H4 (cell line): ENCODE data around the gene MAG. TPM values are rescaled to one million over a fixed set of nuclear protein-coding genes. Genes with fewer than 3 reads are reported as not detected.
"Not testable (repeated sequence)": the region's sequence is repeated elsewhere in the genome, so short reads cannot be mapped to it uniquely, and the experiment has no call there.

Experiments
- DNase-seq: peaks from one replicate; pipeline ENCODE4 v3.0.0-alpha.2; 2015; ENCODE audit warnings: low spot score
- total RNA-seq: library from RNA; depleted of rRNA; stranded (reverse); fragments of >200 nt; shearing (Covaris generic); gene quantifications from 2 replicates; pipeline ENCODE4 v1.2.3, GENCODE V29; 2014

MAG gene
- total RNA-seq, 1 experiment from 2014 or later, result not detected

- DNase-seq, result peak; percentile 10
These were observed 52.6 kb downstream of the MAG start for GRCh38 chr19:35344511-35345031.

DNA sequence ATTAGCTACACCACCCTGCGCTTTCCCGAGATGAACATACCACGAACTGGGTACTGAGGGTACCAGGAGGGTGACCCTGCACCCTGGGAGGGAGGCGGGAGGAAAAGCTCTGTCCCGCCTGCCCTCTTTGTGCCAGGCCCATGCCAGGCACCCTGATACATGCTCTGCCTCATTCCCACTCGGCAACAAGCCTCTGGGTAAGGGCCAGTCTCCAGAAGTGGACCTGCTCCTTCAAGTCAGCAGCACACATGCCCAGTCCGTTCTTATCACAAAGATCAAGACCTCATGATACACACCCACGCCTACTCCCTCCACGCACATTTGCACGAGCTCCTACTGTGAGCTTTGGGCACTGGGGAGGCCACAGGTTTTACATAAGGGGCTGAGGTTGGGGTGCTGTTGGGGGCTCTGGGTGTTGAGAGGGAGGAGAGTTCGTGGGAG, 53.7 kb downstream of the MAG start:
- peak; percentile 11 for DNase-seq

DNA sequence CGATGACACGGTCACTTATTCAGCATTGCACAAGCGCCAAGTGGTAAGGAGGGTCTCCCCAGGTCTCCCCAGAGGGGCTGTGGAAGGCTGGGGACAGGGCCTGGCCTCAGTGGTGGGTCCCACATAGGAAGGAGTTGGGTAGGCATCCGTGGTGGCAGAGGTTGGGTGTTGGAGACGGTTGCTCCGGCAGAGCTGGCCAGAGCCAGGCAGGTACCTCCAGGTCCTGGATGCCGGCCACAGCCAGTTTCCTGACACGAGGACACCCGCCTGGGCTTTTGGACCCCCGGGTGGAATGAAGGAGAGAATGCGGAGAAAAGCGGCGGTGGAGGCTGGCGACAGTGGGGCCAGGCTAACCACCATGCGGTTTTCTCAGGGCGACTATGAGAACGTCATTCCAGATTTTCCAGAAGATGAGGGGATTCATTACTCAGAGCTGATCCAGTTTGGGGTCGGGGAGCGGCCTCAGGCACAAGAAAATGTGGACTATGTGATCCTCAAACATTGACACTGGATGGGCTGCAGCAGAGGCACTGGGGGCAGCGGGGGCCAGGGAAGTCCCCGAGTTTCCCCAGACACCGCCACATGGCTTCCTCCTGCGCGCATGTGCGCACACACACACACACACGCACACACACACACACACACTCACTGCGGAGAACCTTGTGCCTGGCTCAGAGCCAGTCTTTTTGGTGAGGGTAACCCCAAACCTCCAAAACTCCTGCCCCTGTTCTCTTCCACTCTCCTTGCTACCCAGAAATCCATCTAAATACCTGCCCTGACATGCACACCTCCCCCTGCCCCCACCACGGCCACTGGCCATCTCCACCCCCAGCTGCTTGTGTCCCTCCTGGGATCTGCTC, 54.5 kb downstream of the MAG start:
- DNase-seq, result peak; percentile 8

GRCh38 chr19:35347171-35347929, 55.4 kb downstream of the MAG start, which contains the start of gene FFAR1:
FFAR1 (plus strand) TSS chr19:35347902; CDS start chr19:35351552, 3,650 bp downstream.
- peak; percentile 4 for DNase-seq

- DNase-seq, result peak; percentile 5
These were observed 56.0 kb downstream of the MAG start for GRCh38 chr19:35347930-35348298.

DNA sequence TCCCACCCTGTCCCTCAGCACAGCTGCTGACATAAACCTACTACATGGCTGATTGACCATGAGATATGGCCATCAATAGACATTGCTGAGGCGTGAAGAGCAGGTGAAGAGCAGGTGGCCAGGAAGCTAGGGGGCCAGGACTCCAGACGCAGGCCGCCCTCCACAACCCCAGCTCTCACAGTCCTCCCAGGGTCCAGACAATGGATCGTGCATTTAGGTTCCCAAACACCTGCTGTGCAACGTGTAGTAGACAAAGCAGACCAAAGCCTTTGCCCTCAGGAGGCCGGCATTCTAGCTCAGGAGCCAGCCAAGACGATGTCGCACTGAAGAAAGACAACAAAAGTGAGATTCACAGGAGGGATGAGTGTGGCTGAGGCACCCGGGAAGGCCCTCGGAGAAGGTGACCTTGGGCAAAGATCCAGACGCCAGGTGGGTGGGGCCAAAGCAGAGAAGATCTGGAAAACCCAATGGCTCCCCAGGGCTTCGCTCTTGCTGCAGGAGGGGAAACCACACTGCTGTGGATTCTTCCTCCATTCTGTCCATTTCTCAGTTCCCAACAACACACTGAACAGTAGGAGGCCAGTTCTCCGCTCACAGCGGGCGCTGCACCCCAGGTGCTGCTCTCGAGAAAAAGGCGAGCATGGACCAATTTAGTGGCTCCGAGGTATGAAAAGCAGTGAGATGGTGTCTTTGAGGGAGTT, 57.1 kb downstream of the MAG start:
- DNase-seq, result peak; percentile 7

- DNase-seq, result peak; percentile 10
These were observed 57.9 kb downstream of the MAG start for GRCh38 chr19:35349614-35350521.

DNA sequence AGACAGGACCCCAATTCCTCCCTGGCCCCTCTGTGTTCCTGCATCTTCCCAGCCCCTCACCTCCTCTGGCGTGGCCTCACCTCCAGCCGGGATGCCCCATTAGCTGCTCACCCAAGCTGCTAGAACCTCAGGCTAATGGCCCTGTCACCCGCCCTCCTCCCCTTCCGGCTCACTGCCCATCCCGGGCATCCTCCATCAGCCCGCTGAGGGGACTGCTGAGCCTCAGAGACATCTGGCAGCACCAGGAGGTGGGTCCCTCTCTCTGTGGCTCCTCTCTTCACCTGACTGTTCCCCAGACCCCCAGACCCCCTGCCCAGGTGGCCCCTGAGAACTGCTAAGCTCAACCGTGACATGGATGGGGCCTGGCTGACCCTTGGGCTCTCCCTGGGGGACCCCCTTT, 58.6 kb downstream of the MAG start:
- DNase-seq, result peak; percentile 5

DNA sequence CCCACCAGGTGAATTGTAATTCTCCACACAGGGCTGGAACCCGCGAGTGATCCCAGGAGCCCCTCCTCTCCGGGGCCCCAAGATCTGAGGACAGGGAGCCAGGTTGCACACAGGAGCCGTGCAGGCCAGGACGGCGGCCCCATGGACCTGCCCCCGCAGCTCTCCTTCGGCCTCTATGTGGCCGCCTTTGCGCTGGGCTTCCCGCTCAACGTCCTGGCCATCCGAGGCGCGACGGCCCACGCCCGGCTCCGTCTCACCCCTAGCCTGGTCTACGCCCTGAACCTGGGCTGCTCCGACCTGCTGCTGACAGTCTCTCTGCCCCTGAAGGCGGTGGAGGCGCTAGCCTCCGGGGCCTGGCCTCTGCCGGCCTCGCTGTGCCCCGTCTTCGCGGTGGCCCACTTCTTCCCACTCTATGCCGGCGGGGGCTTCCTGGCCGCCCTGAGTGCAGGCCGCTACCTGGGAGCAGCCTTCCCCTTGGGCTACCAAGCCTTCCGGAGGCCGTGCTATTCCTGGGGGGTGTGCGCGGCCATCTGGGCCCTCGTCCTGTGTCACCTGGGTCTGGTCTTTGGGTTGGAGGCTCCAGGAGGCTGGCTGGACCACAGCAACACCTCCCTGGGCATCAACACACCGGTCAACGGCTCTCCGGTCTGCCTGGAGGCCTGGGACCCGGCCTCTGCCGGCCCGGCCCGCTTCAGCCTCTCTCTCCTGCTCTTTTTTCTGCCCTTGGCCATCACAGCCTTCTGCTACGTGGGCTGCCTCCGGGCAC, 59.6 kb downstream of the MAG start:
- peak; percentile 2 for DNase-seq

- DNase-seq, result no peak
These were observed 60.2 kb downstream of the MAG start for GRCh38 chr19:35352177-35352447.

GRCh38 chr19:35352448-35353304, 60.7 kb downstream of the MAG start:
- DNase-seq, result peak; percentile 81

DNA sequence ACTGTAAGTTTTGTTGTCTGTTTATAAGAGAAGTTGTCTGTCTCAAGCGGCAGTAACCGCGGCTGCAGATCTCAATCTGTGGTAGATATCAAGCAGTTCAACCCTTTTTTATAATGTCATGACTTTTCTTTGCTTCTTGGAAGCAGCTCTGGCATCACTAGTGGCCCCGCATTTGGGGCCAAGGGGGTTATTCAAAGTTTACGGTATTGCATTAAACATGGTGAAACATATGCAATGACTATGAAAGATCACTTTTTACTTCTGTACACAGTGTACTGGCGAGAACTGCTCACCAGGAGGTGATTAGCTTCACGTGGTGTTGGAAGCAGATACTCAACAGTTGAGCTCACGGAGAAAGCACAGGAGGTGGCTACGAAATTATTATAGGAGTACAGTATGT, 61.7 kb downstream of the MAG start:
- DNase-seq, result peak; percentile 15

GRCh38 chr19:35354898-35355297, 62.9 kb downstream of the MAG start:
- peak; percentile 6 for DNase-seq

DNA sequence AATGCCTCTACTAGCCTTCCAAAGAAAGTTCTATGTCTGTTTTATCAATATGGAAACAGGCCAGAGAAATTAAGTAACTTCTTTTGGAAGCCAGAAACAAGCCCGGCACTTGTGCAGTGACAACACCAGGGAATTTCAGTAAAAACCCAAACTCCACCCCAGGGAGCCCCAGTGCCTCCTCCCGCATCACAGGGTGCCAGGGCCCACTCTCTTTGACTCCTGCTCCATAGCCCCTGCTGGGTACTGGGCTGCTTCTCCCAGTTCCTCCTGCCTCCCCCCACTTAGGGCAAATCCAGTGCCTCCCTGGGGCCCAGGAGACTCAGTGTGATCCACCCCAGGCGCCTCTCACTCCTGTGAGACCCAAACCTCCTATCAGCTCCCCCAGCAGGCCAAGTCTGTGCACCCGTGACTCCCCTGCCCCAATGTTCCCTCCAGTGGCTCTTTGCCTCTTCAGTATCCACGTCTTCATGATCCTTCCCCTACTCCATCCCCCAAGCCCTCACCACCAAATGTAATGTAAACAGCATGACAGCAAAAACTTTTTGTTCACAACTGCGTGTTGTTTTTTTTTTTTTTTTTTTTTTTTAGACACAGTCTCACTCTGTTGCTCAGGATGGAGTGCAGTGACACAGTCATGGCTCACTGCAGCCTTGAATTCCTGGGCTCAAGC, 64.0 kb downstream of the MAG start:
- peak; percentile 25 for DNase-seq

GRCh38 chr19:35357867-35358573, 66.1 kb downstream of the MAG start, which contains the start of gene FFAR3:
FFAR3 (plus strand) TSS chr19:35358460; CDS start chr19:35358891, 431 bp downstream.
- peak; percentile 56 for DNase-seq

GRCh38 chr19:35358834-35359233, 66.9 kb downstream of the MAG start:
- DNase-seq, result not testable (repeated sequence)

GRCh38 chr19:35359395-35359794, 67.4 kb downstream of the MAG start:
- DNase-seq, result not testable (repeated sequence)

DNA sequence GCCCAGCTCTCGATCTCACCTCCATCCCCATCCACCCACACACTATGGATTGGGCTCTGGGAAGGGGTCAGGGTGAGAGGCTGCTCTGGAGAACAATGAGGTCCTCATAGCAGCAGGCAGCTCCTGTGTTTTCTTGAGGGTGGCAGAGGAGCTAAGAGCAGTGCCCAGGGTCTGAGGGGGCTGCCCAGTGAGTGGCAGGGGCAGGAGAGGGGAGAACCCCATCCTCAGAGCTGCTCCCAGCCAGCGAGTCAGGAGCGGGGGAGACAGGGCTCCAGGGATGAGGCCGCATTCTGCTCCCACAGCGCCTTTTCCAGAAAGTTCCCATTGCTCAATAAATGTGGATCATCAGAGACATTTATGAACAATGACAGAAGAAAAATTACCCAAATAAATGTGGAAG, 68.1 kb downstream of the MAG start:
- DNase-seq, result not testable (repeated sequence)
